Lung (tissue), 12 donors: Measurements from ENCODE around the gene ARHGEF17. TPM values are rescaled to one million over a fixed set of nuclear protein-coding genes. Genes with fewer than 3 reads are reported as not detected.

Experiments used
- ATAC-seq: fragments of 200-7000 bp; cut with Tn5 transposase; one replicate; pipeline ENCODE4 v1.9.1; 2020; ENCODE audit warnings: moderate number of reproducible peaks; ENCODE audit not compliant: insufficient read depth, low FRiP score
- DNase-seq, 3 donors: peaks; one replicate each; pipeline ENCODE4 v3.0.0-alpha.2; 2013 to 2017
- H3K27ac ChIP-seq, 2 donors: one replicate each; pipeline ENCODE4 v1.5.1; 2013; ENCODE audit warnings: mild to moderate bottlenecking in 2 of 2, moderate library complexity in 2 of 2, control low read depth in 1 of 2, inconsistent platforms in 1 of 2, low read depth in 1 of 2, low read length in 1 of 2
- H3K27me3 ChIP-seq, 3 donors: one replicate each; pipeline ENCODE4 v1.5.1; 2013; ENCODE audit warnings: low read length in 2 of 3; ENCODE audit not compliant: control insufficient read depth in 3 of 3, insufficient read depth in 3 of 3
- H3K36me3 ChIP-seq, 4 donors: one replicate each; pipeline ENCODE4 v1.5.1; 2013; ENCODE audit warnings: low read length in 4 of 4, mild to moderate bottlenecking in 1 of 4, moderate library complexity in 1 of 4; ENCODE audit not compliant: control insufficient read depth in 4 of 4, insufficient read depth in 4 of 4
- H3K4me1 ChIP-seq, 5 donors: one replicate each; pipeline ENCODE4 v1.5.1; 2013; ENCODE audit warnings: low read length in 5 of 5, mild to moderate bottlenecking in 2 of 5, moderate library complexity in 1 of 5; ENCODE audit not compliant: control insufficient read depth in 5 of 5, insufficient read depth in 5 of 5
- H3K4me3 ChIP-seq: one replicate; pipeline ENCODE4 v1.5.1; 2013; ENCODE audit warnings: mild to moderate bottlenecking, control low read depth, moderate library complexity
- H3K9ac ChIP-seq, 2 donors: one replicate each; pipeline ENCODE4 v1.5.1; 2013; ENCODE audit warnings: low read length in 2 of 2, control low read depth in 1 of 2; ENCODE audit not compliant: insufficient read depth in 1 of 2
- H3K9me3 ChIP-seq, 4 donors: one replicate each; pipeline ENCODE4 v1.5.1; 2013; ENCODE audit warnings: low read length in 3 of 4, mild to moderate bottlenecking in 1 of 4, moderate library complexity in 1 of 4; ENCODE audit not compliant: control insufficient read depth in 4 of 4, insufficient read depth in 3 of 4
- WGBS, 2 donors: extraction: QIAGEN DNeasy Blood & Tissue Kit; methylation state at CpG; one replicate each; pipeline ENCODE4 v1.1.7; 2013; 5-methylcytosine and 5-hydroxymethylcytosine counted together
- polyA plus RNA-seq, 2 donors: library from polyadenylated mRNA; stranded (reverse); fragments of 200-250 nt; gene quantifications; one replicate each; pipeline ENCODE4 v1.2.1, GENCODE V29; 2013
- total RNA-seq, 2 donors: library from RNA; depleted of rRNA in 1 of 2; stranded (reverse); fragments of >200 nt in 1 of 2; gene quantifications; one replicate each; pipeline ENCODE4 v1.2.1, GENCODE V29; 2014 to 2021
- TF ChIP-seq, protein P1 (sequence below): IDR thresholded peaks from 2 replicates; pipeline ENCODE4 v1.5.1; 2012; ENCODE audit warnings: mild to moderate bottlenecking; ENCODE audit errors: control extremely low read depth, extremely low read depth
- donor health status: control.
- donor health status: control.
- donor health status: Bipolar disorder and iron deficiency.
- donor health status: healthy.
- donor health status: DM: yes; HTN: yes; CAD: no.

ARHGEF17 gene
- total and polyA plus RNA-seq, 4 donors: 27.9 to 74.6 (median 53.5) TPM

DNA sequence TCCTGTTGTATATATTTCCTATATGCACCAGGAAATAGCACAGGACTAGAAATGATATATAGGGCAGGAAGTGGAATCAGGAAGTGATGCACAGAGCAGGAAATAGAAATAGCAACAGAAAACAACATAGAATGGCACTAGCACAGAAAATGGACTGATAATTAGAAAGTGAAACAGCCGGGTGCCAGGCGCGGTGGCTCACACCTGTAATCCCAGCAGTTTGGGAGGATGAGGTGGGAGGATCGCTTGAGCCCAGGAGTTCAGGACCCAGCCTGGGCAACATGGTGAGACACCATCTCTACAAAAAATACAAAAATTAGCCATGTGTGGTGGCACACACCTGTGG is 58.2 kb downstream of the ARHGEF17 start:
- TF ChIP-seq, protein P1, sequence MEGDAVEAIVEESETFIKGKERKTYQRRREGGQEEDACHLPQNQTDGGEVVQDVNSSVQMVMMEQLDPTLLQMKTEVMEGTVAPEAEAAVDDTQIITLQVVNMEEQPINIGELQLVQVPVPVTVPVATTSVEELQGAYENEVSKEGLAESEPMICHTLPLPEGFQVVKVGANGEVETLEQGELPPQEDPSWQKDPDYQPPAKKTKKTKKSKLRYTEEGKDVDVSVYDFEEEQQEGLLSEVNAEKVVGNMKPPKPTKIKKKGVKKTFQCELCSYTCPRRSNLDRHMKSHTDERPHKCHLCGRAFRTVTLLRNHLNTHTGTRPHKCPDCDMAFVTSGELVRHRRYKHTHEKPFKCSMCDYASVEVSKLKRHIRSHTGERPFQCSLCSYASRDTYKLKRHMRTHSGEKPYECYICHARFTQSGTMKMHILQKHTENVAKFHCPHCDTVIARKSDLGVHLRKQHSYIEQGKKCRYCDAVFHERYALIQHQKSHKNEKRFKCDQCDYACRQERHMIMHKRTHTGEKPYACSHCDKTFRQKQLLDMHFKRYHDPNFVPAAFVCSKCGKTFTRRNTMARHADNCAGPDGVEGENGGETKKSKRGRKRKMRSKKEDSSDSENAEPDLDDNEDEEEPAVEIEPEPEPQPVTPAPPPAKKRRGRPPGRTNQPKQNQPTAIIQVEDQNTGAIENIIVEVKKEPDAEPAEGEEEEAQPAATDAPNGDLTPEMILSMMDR: no peak
- H3K27me3 ChIP-seq: no peaks in the 10 kb centered on the region
- peaks cover 0 to 47% (median 46%) of the 10 kb centered on the region in 4 donors for H3K36me3 ChIP-seq
- DNase-seq (no peak), ATAC-seq (no peak)
- no peak overlapping the region for H3K9ac ChIP-seq
- no peak overlapping the region for H3K4me3 ChIP-seq
- no peaks in the 10 kb centered on the region for H3K9me3 ChIP-seq
- peak overlapping the region in 1 of 2 donors; percentile 34 for H3K27ac ChIP-seq
- peaks cover 0 to 4% (median 0%) of the 10 kb centered on the region in 5 donors for H3K4me1 ChIP-seq
- 59 to 78% methylated on average over 4 of the region's 4 CpGs for WGBS, 2 donors

DNA sequence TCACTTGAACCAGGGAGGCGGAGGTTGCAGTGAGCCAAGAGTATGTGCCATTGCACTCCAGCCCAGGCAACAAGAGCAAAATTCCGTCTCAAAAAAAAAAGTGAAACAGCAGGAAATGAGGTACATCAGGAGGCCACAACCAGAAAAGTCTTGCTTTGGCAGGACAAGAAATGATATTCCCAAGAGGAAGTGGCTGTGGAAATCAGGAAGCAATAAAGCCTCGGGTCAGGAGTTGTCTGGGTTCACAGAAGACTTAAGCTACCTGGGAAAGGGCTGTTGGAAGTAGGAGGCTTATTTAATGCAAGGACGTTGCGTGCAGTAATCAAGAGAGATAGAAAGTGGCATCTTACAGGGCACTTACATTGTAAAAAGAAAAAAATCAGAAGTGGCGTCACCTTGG is 58.9 kb downstream of the ARHGEF17 start:
- ATAC-seq (no peak), DNase-seq (no peak)
- no peaks in the 10 kb centered on the region for H3K9me3 ChIP-seq
- WGBS, 2 donors: 64 to 74% methylated on average over 6 of the region's 6 CpGs
- H3K27ac ChIP-seq: no peak overlapping the region
- no peak overlapping the region for H3K4me3 ChIP-seq
- H3K36me3 ChIP-seq: peaks cover 0 to 43% (median 41%) of the 10 kb centered on the region in 4 donors
- TF ChIP-seq, protein P1: no peak
- H3K9ac ChIP-seq: no peak overlapping the region
- H3K27me3 ChIP-seq: no peaks in the 10 kb centered on the region
- peaks cover 0 to 4% (median 0%) of the 10 kb centered on the region in 5 donors for H3K4me1 ChIP-seq

DNA sequence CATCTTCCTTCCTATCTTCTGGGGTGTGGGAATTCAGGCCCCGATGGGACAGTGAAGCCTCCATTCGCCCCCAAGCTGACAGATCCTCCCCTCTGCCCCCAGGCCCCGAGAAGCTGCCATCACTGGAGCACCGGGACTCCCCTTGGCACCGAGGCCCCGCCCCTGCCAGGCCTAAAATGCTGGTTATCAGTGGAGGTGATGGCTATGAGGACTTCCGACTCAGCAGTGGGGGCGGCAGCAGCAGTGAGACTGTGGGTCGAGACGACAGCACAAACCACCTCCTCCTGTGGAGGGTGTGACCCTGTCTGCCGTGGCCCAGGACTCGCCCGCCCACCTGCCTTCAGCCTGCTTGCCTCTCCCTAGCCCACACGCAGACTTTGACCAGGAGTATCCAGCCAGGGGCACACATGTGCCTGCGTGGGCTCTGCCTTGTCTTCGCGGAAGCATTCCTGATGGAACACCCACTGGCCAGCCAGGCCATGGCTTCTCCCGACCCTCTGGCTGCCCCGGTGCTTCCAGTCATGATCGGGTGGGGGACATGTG is 59.5 kb downstream of the ARHGEF17 start:
- TF ChIP-seq, protein P1: no peak
- DNase-seq (no peak), ATAC-seq (no peak)
- no peaks in the 10 kb centered on the region for H3K9me3 ChIP-seq
- no peak overlapping the region for H3K4me3 ChIP-seq
- WGBS, 2 donors: 83 to 85% methylated on average over 18 to 20 of the region's 20 CpGs
- peaks cover 0 to 42% (median 36%) of the 10 kb centered on the region in 4 donors for H3K36me3 ChIP-seq
- H3K4me1 ChIP-seq: peaks cover 0 to 4% (median 0%) of the 10 kb centered on the region in 5 donors
- no peak overlapping the region for H3K27ac ChIP-seq
- H3K27me3 ChIP-seq: no peaks in the 10 kb centered on the region
- no peak overlapping the region for H3K9ac ChIP-seq

DNA sequence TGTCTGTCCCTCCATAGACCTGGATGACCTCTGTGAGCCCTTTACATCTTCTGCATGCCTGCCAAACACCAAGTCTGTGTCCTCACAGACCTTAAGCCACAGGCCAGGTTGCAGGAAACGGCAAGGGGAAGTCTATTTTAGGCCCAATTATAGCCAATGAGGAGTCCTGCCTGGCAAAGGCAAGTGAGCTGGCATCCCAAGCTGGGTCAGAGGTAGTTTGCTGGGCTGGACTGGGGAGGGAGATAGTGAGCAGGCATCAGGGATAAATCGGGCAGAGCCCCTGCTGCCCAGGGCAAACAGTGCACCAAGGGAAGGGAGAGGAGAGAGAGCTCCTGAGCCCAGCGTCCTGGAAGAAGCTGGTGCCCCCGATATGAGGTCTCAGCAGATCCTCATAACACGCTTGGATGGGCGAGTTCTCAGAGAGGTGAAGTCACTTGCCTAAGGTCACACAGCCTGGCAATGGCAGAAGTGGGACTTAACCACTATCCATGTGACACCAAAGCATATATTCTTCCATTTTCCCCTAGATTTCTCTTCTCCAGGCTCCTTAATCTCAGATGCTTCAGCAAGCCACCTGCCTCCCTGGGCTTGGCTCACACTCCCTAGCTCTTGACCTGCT is 64.4 kb downstream of the ARHGEF17 start:
- TF ChIP-seq, protein P1: no peak
- 42 to 49% methylated on average over 6 of the region's 6 CpGs for WGBS, 2 donors
- Histone ChIP-seq H3K9ac (no peak overlapping the region), H3K4me3 (no peak overlapping the region), H3K27ac (no peak overlapping the region), H3K27me3 (no peaks in the 10 kb centered on the region), H3K4me1 (peaks cover 0 to 11% (median 4%) of the 10 kb centered on the region in 5 donors), H3K36me3 (peaks cover 0 to 12% (median 8%) of the 10 kb centered on the region in 4 donors), H3K9me3 (no peaks in the 10 kb centered on the region)
- no peak for DNase-seq
- no peak for ATAC-seq
